T-helper 2 cell treated with Interferon-gamma antibody and Interleukin-4, amounts not matched to agents 5 μg/mL and 100 μg/mL, for 36 hours (primary cell): Measurements from ENCODE around the gene FAM98C.

ENCODE experiments used
- DNase-seq: peaks from one replicate; pipeline ENCODE4 v3.0.0; 2021; ENCODE audit warnings: low spot score
- H3K27ac Mint-ChIP-seq: one replicate; pipeline ENCODE4 v1.8.0; 2021; ENCODE audit warnings: mild to moderate bottlenecking, mixed read lengths
- H3K27me3 Mint-ChIP-seq: one replicate; pipeline ENCODE4 v1.8.0; 2021; ENCODE audit warnings: low read depth, mixed read lengths
- H3K36me3 Mint-ChIP-seq: one replicate; pipeline ENCODE4 v1.8.0; 2021; ENCODE audit warnings: low read depth, mixed read lengths
- H3K4me1 Mint-ChIP-seq: one replicate; pipeline ENCODE4 v1.8.0; 2021; ENCODE audit warnings: low read depth, mixed read lengths
- H3K4me3 Mint-ChIP-seq: one replicate; pipeline ENCODE4 v1.8.0; 2022; ENCODE audit warnings: mild to moderate bottlenecking, moderate library complexity, mixed read lengths
- H3K9me3 Mint-ChIP-seq: one replicate; pipeline ENCODE4 v1.8.0; 2021; ENCODE audit warnings: mixed read lengths

FAM98C gene

DNA sequence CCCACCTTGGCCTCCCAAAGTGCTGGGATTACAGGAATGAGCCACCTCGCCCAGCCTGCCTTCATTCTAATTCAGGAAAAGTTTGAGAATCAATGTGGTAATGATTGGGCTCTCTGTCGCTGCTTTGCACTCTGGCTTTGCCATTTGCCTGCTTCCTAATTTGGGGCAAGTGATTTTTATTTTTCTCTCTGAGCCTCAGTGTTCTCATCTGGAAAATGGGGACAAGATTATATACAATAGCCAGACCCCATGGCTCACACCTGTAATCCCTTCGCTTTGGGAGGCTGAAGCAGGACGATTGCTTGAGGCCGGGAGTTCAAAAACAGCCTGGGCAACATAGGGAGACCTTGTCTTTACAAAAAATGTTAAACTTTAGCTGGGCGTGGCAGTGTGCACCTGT lies 34.4 kb downstream of the FAM98C start:
- H3K36me3 Mint-ChIP-seq: no peaks in the 10 kb centered on the region
- H3K27me3 Mint-ChIP-seq: peaks cover 2% of the 10 kb centered on the region
- DNase-seq: no peak
- no peak overlapping the region for H3K4me3 Mint-ChIP-seq
- no peak overlapping the region for H3K27ac Mint-ChIP-seq
- H3K9me3 Mint-ChIP-seq: no peaks in the 10 kb centered on the region
- H3K4me1 Mint-ChIP-seq: peaks cover 11% of the 10 kb centered on the region

GRCh38 chr19:38437917-38438316 lies 35.0 kb downstream of the FAM98C start:
- H3K4me1 Mint-ChIP-seq: peaks cover 11% of the 10 kb centered on the region
- no peaks in the 10 kb centered on the region for H3K36me3 Mint-ChIP-seq
- H3K4me3 Mint-ChIP-seq: no peak overlapping the region
- peaks cover 2% of the 10 kb centered on the region for H3K27me3 Mint-ChIP-seq
- H3K9me3 Mint-ChIP-seq: no peaks in the 10 kb centered on the region
- no peak overlapping the region for H3K27ac Mint-ChIP-seq
- DNase-seq: no peak

- Mint-ChIP-seq H3K9me3 (no peaks in the 10 kb centered on the region), H3K4me1 (peaks cover 2% of the 10 kb centered on the region), H3K4me3 (no peak overlapping the region), H3K27ac (no peak overlapping the region), H3K36me3 (no peaks in the 10 kb centered on the region), H3K27me3 (no peaks in the 10 kb centered on the region)
- DNase-seq: no peak
These were observed 37.7 kb downstream of the FAM98C start for GRCh38 chr19:38440592-38440991.

GRCh38 chr19:38441657-38442348 lies 38.9 kb downstream of the FAM98C start:
- H3K27me3 Mint-ChIP-seq: no peaks in the 10 kb centered on the region
- H3K4me1 Mint-ChIP-seq: peaks cover 2% of the 10 kb centered on the region
- no peak for DNase-seq
- no peak overlapping the region for H3K4me3 Mint-ChIP-seq
- no peaks in the 10 kb centered on the region for H3K36me3 Mint-ChIP-seq
- no peaks in the 10 kb centered on the region for H3K9me3 Mint-ChIP-seq
- peak overlapping the region; percentile 13 for H3K27ac Mint-ChIP-seq

DNA sequence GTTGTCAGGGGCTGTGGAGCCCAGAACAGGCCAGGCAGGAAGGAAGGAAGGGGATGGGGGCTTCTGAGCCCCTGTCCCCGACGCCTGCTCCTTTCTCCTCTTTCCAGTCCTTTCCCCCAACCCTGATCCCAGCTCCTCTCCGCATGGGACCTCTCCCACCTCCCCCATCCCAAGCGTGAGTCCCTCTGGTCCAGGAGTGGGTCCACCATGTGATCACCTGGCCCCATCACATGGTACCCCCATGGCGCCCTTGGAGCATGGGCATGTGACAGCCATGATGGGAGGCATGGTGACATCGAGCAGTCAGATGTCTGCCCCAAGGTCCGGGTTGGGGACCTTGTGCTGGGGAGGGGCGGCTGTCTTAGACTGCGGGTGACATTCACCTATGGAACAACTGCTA lies 39.8 kb downstream of the FAM98C start:
- H3K36me3 Mint-ChIP-seq: no peaks in the 10 kb centered on the region
- no peak overlapping the region for H3K27ac Mint-ChIP-seq
- H3K27me3 Mint-ChIP-seq: no peaks in the 10 kb centered on the region
- no peaks in the 10 kb centered on the region for H3K9me3 Mint-ChIP-seq
- no peak for DNase-seq
- H3K4me1 Mint-ChIP-seq: peaks cover 2% of the 10 kb centered on the region
- no peak overlapping the region for H3K4me3 Mint-ChIP-seq

GRCh38 chr19:38443458-38443999 lies 40.6 kb downstream of the FAM98C start:
- no peaks in the 10 kb centered on the region for H3K9me3 Mint-ChIP-seq
- no peaks in the 10 kb centered on the region for H3K27me3 Mint-ChIP-seq
- no peak overlapping the region for H3K4me3 Mint-ChIP-seq
- no peak overlapping the region for H3K27ac Mint-ChIP-seq
- DNase-seq: no peak
- peaks cover 2% of the 10 kb centered on the region for H3K4me1 Mint-ChIP-seq
- no peaks in the 10 kb centered on the region for H3K36me3 Mint-ChIP-seq

DNA sequence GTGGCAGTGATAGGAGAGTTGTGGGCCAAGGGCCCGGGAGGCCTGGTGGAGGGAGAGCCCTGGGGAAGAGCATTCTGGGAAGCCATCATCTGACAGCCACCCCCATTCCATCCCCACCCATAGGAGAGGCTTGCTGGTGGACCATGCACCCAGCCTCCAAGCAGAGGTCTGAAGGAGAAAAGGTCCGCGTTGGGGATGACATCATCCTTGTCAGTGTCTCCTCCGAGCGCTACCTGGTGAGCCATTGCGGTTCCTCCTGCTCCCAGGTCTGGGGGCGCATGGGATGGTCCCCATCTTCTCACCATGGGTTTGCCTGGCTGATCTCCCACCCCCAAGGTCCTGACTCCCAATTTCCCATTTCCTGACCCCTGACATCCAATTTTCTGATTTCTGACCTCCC lies 41.1 kb downstream of the FAM98C start:
- Mint-ChIP-seq H3K9me3 (no peaks in the 10 kb centered on the region), H3K4me1 (peaks cover 2% of the 10 kb centered on the region), H3K36me3 (no peaks in the 10 kb centered on the region), H3K4me3 (no peak overlapping the region), H3K27me3 (no peaks in the 10 kb centered on the region), H3K27ac (no peak overlapping the region)
- no peak for DNase-seq

GRCh38 chr19:38445362-38445761 lies 42.5 kb downstream of the FAM98C start:
- peaks cover 2% of the 10 kb centered on the region for H3K4me1 Mint-ChIP-seq
- no peak overlapping the region for H3K4me3 Mint-ChIP-seq
- no peak for DNase-seq
- H3K36me3 Mint-ChIP-seq: no peaks in the 10 kb centered on the region
- no peaks in the 10 kb centered on the region for H3K9me3 Mint-ChIP-seq
- no peak overlapping the region for H3K27ac Mint-ChIP-seq
- H3K27me3 Mint-ChIP-seq: no peaks in the 10 kb centered on the region

- DNase-seq: no peak
- Mint-ChIP-seq H3K4me1 (no peaks in the 10 kb centered on the region), H3K9me3 (no peaks in the 10 kb centered on the region), H3K27me3 (no peaks in the 10 kb centered on the region), H3K4me3 (no peak overlapping the region), H3K27ac (no peak overlapping the region), H3K36me3 (no peaks in the 10 kb centered on the region)
These were observed 45.3 kb downstream of the FAM98C start for GRCh38 chr19:38448225-38448624.

- no peaks in the 10 kb centered on the region for H3K9me3 Mint-ChIP-seq
- H3K27me3 Mint-ChIP-seq: no peaks in the 10 kb centered on the region
- H3K36me3 Mint-ChIP-seq: no peaks in the 10 kb centered on the region
- H3K4me3 Mint-ChIP-seq: no peak overlapping the region
- no peak overlapping the region for H3K27ac Mint-ChIP-seq
- peaks cover 4% of the 10 kb centered on the region for H3K4me1 Mint-ChIP-seq
- no peak for DNase-seq
These were observed 46.6 kb downstream of the FAM98C start for GRCh38 chr19:38449518-38449917.

DNA sequence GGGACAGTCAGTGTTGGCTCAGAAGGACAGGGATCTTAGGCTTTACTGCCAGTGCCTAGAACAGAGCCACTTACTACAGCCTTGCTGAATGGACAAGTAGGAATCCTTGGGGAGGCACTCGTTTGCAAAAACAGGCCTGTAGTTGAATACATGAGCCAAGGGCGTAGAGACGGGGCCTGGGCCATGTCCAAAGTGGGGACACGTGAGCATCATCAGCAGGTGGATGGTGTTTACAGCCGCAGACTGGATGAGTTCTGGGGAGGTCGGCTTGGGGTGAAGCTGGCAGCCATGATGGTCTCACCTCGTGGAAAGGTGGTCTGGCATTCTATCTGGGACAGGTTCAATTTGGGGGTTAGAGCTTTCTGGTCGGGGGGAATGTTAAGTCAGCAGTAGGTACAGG lies 48.1 kb downstream of the FAM98C start:
- Mint-ChIP-seq H3K27ac (no peak overlapping the region), H3K36me3 (no peaks in the 10 kb centered on the region), H3K4me1 (peaks cover 4% of the 10 kb centered on the region), H3K4me3 (no peak overlapping the region), H3K9me3 (no peaks in the 10 kb centered on the region), H3K27me3 (no peaks in the 10 kb centered on the region)
- DNase-seq: no peak

- no peaks in the 10 kb centered on the region for H3K36me3 Mint-ChIP-seq
- no peak overlapping the region for H3K4me3 Mint-ChIP-seq
- no peaks in the 10 kb centered on the region for H3K27me3 Mint-ChIP-seq
- DNase-seq: no peak
- H3K4me1 Mint-ChIP-seq: peaks cover 4% of the 10 kb centered on the region
- H3K27ac Mint-ChIP-seq: no peak overlapping the region
- H3K9me3 Mint-ChIP-seq: no peaks in the 10 kb centered on the region
These were observed 48.7 kb downstream of the FAM98C start for GRCh38 chr19:38451629-38452028.

- Mint-ChIP-seq H3K4me1 (peaks cover 4% of the 10 kb centered on the region), H3K4me3 (no peak overlapping the region), H3K27ac (no peak overlapping the region), H3K9me3 (no peaks in the 10 kb centered on the region), H3K36me3 (no peaks in the 10 kb centered on the region), H3K27me3 (no peaks in the 10 kb centered on the region)
- DNase-seq: no peak
These were observed 49.8 kb downstream of the FAM98C start for GRCh38 chr19:38452430-38453366.

GRCh38 chr19:38453596-38453995 lies 50.7 kb downstream of the FAM98C start:
- Mint-ChIP-seq H3K27ac (no peak overlapping the region), H3K4me1 (peaks cover 4% of the 10 kb centered on the region), H3K4me3 (no peak overlapping the region), H3K36me3 (no peaks in the 10 kb centered on the region), H3K9me3 (no peaks in the 10 kb centered on the region), H3K27me3 (no peaks in the 10 kb centered on the region)
- DNase-seq: no peak
